Sigmoid colon (tissue), 7 donors: ENCODE results near the gene GRIA1. TPM values are rescaled to one million over a fixed set of nuclear protein-coding genes. Genes with fewer than 3 reads are reported as not detected.

Experiments
- DNase-seq: peaks from one replicate; pipeline ENCODE4 v3.0.0-alpha.2; 2019
- H3K27ac ChIP-seq, 4 donors: fragments of 200-600 bp; sonication (generic); one replicate each; pipeline ENCODE4 v1.5.1; 2016 to 2019; ENCODE audit warnings: mild to moderate bottlenecking in 1 of 4
- H3K27me3 ChIP-seq, 3 donors: fragments of 200-600 bp; sonication (generic); one replicate each; pipeline ENCODE4 v1.5.1; 2019; ENCODE audit warnings: mild to moderate bottlenecking in 1 of 3
- H3K36me3 ChIP-seq, 4 donors: fragments of 200-600 bp; sonication (generic); one replicate each; pipeline ENCODE4 v1.5.1; 2016 to 2019
- H3K4me1 ChIP-seq, 4 donors: fragments of 200-600 bp; sonication (generic); one replicate each; pipeline ENCODE4 v1.5.1; 2017 to 2019
- H3K4me3 ChIP-seq, 4 donors: fragments of 200-600 bp; sonication (generic); one replicate each; pipeline ENCODE4 v1.5.1; 2017 to 2019; ENCODE audit warnings: mild to moderate bottlenecking in 2 of 4, moderate library complexity in 1 of 4
- H3K9me3 ChIP-seq, 4 donors: fragments of 200-600 bp in 3 of 4; sonication (generic) in 3 of 4; one replicate each; pipeline versions ENCODE4 v1.5.1 to v1.6.1; 2013 to 2019
- CTCF ChIP-seq, 4 experiments: fragments of 450-650 bp in 3 of 4; fragments of 200-600 bp in 1 of 4; IDR thresholded peaks; one replicate each; pipeline ENCODE4 v1.5.1; 2016 to 2019; ENCODE audit warnings: antibody characterized with exemption in 4 of 4, mild to moderate bottlenecking in 3 of 4, moderate library complexity in 2 of 4
- EP300 ChIP-seq, 4 donors: sonication (generic); formaldehyde crosslinking; IDR thresholded peaks; one replicate each; pipeline ENCODE4 v1.6.1; 2017; ENCODE audit warnings: antibody characterized with exemption in 4 of 4
- POLR2A ChIP-seq, 2 donors: fragments of 450-650 bp; IDR thresholded peaks; one replicate each; pipeline ENCODE4 v1.6.1; 2016; ENCODE audit warnings: antibody characterized with exemption in 2 of 2, mild to moderate bottlenecking in 2 of 2, moderate library complexity in 2 of 2
- POLR2AphosphoS5 ChIP-seq, 4 donors: sonication (generic); formaldehyde crosslinking; IDR thresholded peaks; one replicate each; pipeline ENCODE4 v1.6.1; 2017; ENCODE audit warnings: antibody characterized with exemption in 4 of 4
- WGBS, 2 donors: extraction: QIAGEN DNeasy Blood & Tissue Kit; methylation state at CpG; one replicate each; pipeline ENCODE4 v1.1.7; 2013; 5-methylcytosine and 5-hydroxymethylcytosine counted together
- intact Hi-C: fragments of 100-400 bp; cut with DNase I; formaldehyde crosslinking; loops from one replicate; pipeline ENCODE4 v1.15.1; 2023
- polyA plus RNA-seq, 3 donors: library from polyadenylated mRNA; stranded (reverse); fragments of 200-250 nt; gene quantifications; one replicate each; pipeline ENCODE4 v1.2.3, GENCODE V29; 2013
- total RNA-seq, 4 donors: library from RNA; depleted of rRNA; stranded (reverse); fragments of >200 nt; gene quantifications; one replicate each; pipeline ENCODE4 v1.1.0, GENCODE V29; 2016
- donor health status: healthy with polysubstance abuse.
- donor health status: Bipolar disorder and iron deficiency.
- donor health status: healthy.

The GRIA1 gene
- total and polyA plus RNA-seq, 7 donors = under 0.01 to 1.5 (median 0.51) TPM; not detected in 1

- H3K27me3 ChIP-seq = no peaks in the 10 kb centered on the region
- DNase-seq = no peak
- intact Hi-C loops = no loop called here
- no peaks in the 10 kb centered on the region for H3K9me3 ChIP-seq
- no peaks in the 10 kb centered on the region for H3K36me3 ChIP-seq
- 64 to 83% methylated on average over 3 of the region's 3 CpGs for WGBS, 2 donors
- H3K4me1 ChIP-seq = no peaks in the 10 kb centered on the region
- no peak overlapping the region for H3K27ac ChIP-seq
- no peak overlapping the region for H3K4me3 ChIP-seq
- no peak for TF ChIP-seq CTCF (IDR thresholded peaks at IDR 0.05)
- TF ChIP-seq EP300 (IDR thresholded peaks at IDR 0.05) = no peak
- no peak for TF ChIP-seq POLR2AphosphoS5 (IDR thresholded peaks at IDR 0.05)
- no peak for TF ChIP-seq POLR2A (IDR thresholded peaks at IDR 0.05)
These were observed 14.3 kb downstream of the GRIA1 start for GRCh38 chr5:153504726-153505125.

GRCh38 chr5:153508700-153509099 lies 18.2 kb downstream of the GRIA1 start:
- intact Hi-C loops = no loop called here

GRCh38 chr5:153511622-153512021 lies 21.2 kb downstream of the GRIA1 start:
- Histone ChIP-seq H3K27me3 (no peaks in the 10 kb centered on the region), H3K4me1 (no peaks in the 10 kb centered on the region), H3K9me3 (peaks cover 0 to 4% (median 1%) of the 10 kb centered on the region in 4 donors), H3K4me3 (no peak overlapping the region), H3K27ac (no peak overlapping the region), H3K36me3 (no peaks in the 10 kb centered on the region)
- no peak for DNase-seq
- 74 to 81% methylated on average over 6 of the region's 6 CpGs for WGBS, 2 donors
- intact Hi-C loops = no loop called here
- TF ChIP-seq POLR2AphosphoS5 (IDR thresholded peaks at IDR 0.05) = no peak
- no peak for TF ChIP-seq POLR2A (IDR thresholded peaks at IDR 0.05)
- no peak for TF ChIP-seq CTCF (IDR thresholded peaks at IDR 0.05)
- TF ChIP-seq EP300 (IDR thresholded peaks at IDR 0.05) = no peak

More at GRCh38 chr5:153508700-153509099, 18.2 kb downstream of the GRIA1 start:
- DNase-seq = no peak
- Histone ChIP-seq H3K4me1 (no peaks in the 10 kb centered on the region), H3K27ac (no peak overlapping the region), H3K9me3 (peaks cover 0 to 2% (median 0%) of the 10 kb centered on the region in 4 donors), H3K36me3 (no peaks in the 10 kb centered on the region), H3K4me3 (no peak overlapping the region), H3K27me3 (no peaks in the 10 kb centered on the region)
- TF ChIP-seq POLR2AphosphoS5 (IDR thresholded peaks at IDR 0.05) (no peak), EP300 (IDR thresholded peaks at IDR 0.05) (no peak)
- WGBS, 2 donors = 67 to 68% methylated on average over 1 of the region's 1 CpG

GRCh38 chr5:153513156-153513555 lies 22.7 kb downstream of the GRIA1 start:
- Histone ChIP-seq H3K4me1 (no peaks in the 10 kb centered on the region), H3K36me3 (no peaks in the 10 kb centered on the region), H3K9me3 (peaks cover 0 to 4% (median 1%) of the 10 kb centered on the region in 4 donors), H3K27me3 (no peaks in the 10 kb centered on the region), H3K27ac (no peak overlapping the region), H3K4me3 (no peak overlapping the region)
- no peak for DNase-seq
- intact Hi-C loops = no loop called here
- 80 to 82% methylated on average over 4 of the region's 4 CpGs for WGBS, 2 donors
- no peak for TF ChIP-seq EP300 (IDR thresholded peaks at IDR 0.05)

GRCh38 chr5:153515301-153515700 lies 24.8 kb downstream of the GRIA1 start:
- WGBS, 2 donors = 52 to 81% methylated on average over 2 of the region's 2 CpGs
- no peak for TF ChIP-seq CTCF (IDR thresholded peaks at IDR 0.05)
- TF ChIP-seq POLR2AphosphoS5 (IDR thresholded peaks at IDR 0.05) = no peak
- TF ChIP-seq EP300 (IDR thresholded peaks at IDR 0.05) = no peak
- no peak for TF ChIP-seq POLR2A (IDR thresholded peaks at IDR 0.05)

More at GRCh38 chr5:153515301-153515700, 24.8 kb downstream of the GRIA1 start:
- no peaks in the 10 kb centered on the region for H3K4me1 ChIP-seq
- intact Hi-C loops = no loop called here
- DNase-seq = no peak
- no peak overlapping the region for H3K27ac ChIP-seq
- H3K4me3 ChIP-seq = no peak overlapping the region
- H3K36me3 ChIP-seq = no peaks in the 10 kb centered on the region
- no peaks in the 10 kb centered on the region for H3K27me3 ChIP-seq
- H3K9me3 ChIP-seq = peaks cover 0 to 4% (median 1%) of the 10 kb centered on the region in 4 donors
